Heart right ventricle (tissue), 16 donors: ENCODE results near the gene CDC42. TPM values are rescaled to one million over a fixed set of nuclear protein-coding genes. Genes with fewer than 3 reads are reported as not detected.

Experiments used
- ATAC-seq, 8 donors: fragments of 200-7000 bp; cut with Tn5 transposase; one replicate each; pipeline ENCODE4 v1.9.1; 2020; ENCODE audit warnings: mild to moderate bottlenecking in 8 of 8, moderate library complexity in 8 of 8, moderate number of reproducible peaks in 1 of 8
- DNase-seq, 2 donors: peaks; one replicate each; pipeline ENCODE4 v3.0.0-alpha.2; 2020
- H3K27ac ChIP-seq, 10 donors: fragments of 200-600 bp; sonication (generic) in 2 of 10; one replicate each; pipeline versions ENCODE4 v1.5.0 to v1.8.0; 2020 to 2022; ENCODE audit warnings: mild to moderate bottlenecking in 3 of 10
- H3K27me3 ChIP-seq, 7 donors: fragments of 200-600 bp; one replicate each; pipeline ENCODE4 v1.8.0; 2021 to 2022; ENCODE audit warnings: mild to moderate bottlenecking in 2 of 7
- H3K36me3 ChIP-seq, 9 donors: fragments of 200-600 bp; sonication (generic) in 1 of 9; one replicate each; pipeline versions ENCODE4 v1.5.0 to v1.8.0; 2020 to 2022; ENCODE audit warnings: mild to moderate bottlenecking in 2 of 9
- H3K4me1 ChIP-seq, 9 donors: fragments of 200-600 bp; sonication (generic) in 1 of 9; one replicate each; pipeline versions ENCODE4 v1.5.0 to v1.8.0; 2020 to 2022; ENCODE audit warnings: mild to moderate bottlenecking in 4 of 9
- H3K4me3 ChIP-seq, 10 donors: fragments of 200-600 bp; sonication (generic) in 2 of 10; one replicate each; pipeline versions ENCODE4 v1.5.0 to v1.8.0; 2020 to 2022; ENCODE audit warnings: mild to moderate bottlenecking in 7 of 10, moderate library complexity in 2 of 10
- H3K9me3 ChIP-seq, 11 donors: fragments of 200-600 bp in 10 of 11; sonication (generic) in 2 of 11; one replicate each; pipeline versions ENCODE4 v1.5.0 to v1.8.0; 2013 to 2022; ENCODE audit warnings: mild to moderate bottlenecking in 2 of 11, control low read depth in 1 of 11, moderate library complexity in 1 of 11
- CTCF ChIP-seq, 9 donors: fragments of 200-600 bp; sonication (generic) in 2 of 9; IDR thresholded peaks; one replicate each; pipeline versions ENCODE4 v1.5.0 to v1.8.0; 2021 to 2022; ENCODE audit warnings: antibody characterized with exemption in 9 of 9, mild to moderate bottlenecking in 5 of 9, moderate library complexity in 1 of 9
- WGBS, 2 donors: extraction: QIAGEN DNeasy Blood & Tissue Kit; methylation state at CpG; one replicate each; pipeline ENCODE4 v1.1.7; 2013; ENCODE audit warnings: inconsistent platforms in 1 of 2; 5-methylcytosine and 5-hydroxymethylcytosine counted together
- intact Hi-C, 10 donors: fragments of 100-400 bp; cut with DNase I; formaldehyde crosslinking; loops; one replicate each; pipeline versions ENCODE4 v1.11.1 to v1.14.2; 2022
- polyA plus RNA-seq, 2 donors: library from polyadenylated mRNA; stranded (reverse); fragments of 200-250 nt; gene quantifications; one replicate each; pipeline ENCODE4 v1.2.3, GENCODE V29; 2013
- total RNA-seq, 10 donors: library from RNA; stranded (reverse); fragmentation: NEBNext Ultra II Directional in 3 of 10; extraction: Animal tissue kit (Norgen Biotek cat#: 25700) in 3 of 10; gene quantifications; one replicate each; pipeline versions ENCODE4 v1.2.1 to v1.2.4, GENCODE V29; 2021 to 2023
- donor health status: Arrhythmogenic right ventricular cardiomyopathy.
- donor health status: ischemic (EF 13 %, LVEDD 7.1; RV severe dilation, severe dysfunction).
- donor health status: healthy with polysubstance abuse.
- donor health status: DM: no; HTN: yes; CAD: no.
- donor health status: DM: no; HTN: no; CAD: no.
- donor health status: ischemic (EF 25% LVEDD 6.9; RV normal size, moderate dysfunction).
- donor health status: ischemic (EF 25% LVEDD 5.7; RV mildly dilated, moderate dysfunction).
- donor health status: healthy.
- donor health status: DM: yes; HTN: yes; CAD: no.
- donor health status: Ischemic cardiomyopathy.
- donor health status: ischemic (EF 35%, LVEDD 5.7; RV mildly dilated, moderate dysfunction).
- donor health status: nonischemic (EF 11% LVEDD 7.7; RV severe dilation, severe dysfunction).
- donor health status: DM: yes; HTN: yes; CAD: no.
- donor health status: PGD.
- donor health status: ischemic (EF 29% LVEDD 5.4; RV normal size, mild dysfunction).
- donor health status: nonischemic (EF 23%, LVEDD 6.1; RV moderate dilation, normal function).

CDC42 gene
- total and polyA plus RNA-seq, 12 donors: 68.7 to 259 (median 168) TPM

- H3K36me3 ChIP-seq: no peaks in the 10 kb centered on the region
- no peaks in the 10 kb centered on the region for H3K9me3 ChIP-seq
- H3K4me3 ChIP-seq: no peak overlapping the region
- 71% methylated on average over 15 of the region's 15 CpGs for WGBS, 2 donors
- H3K27ac ChIP-seq: no peak overlapping the region
- intact Hi-C loops: loop anchor here in 5 of 10 donors (10.0 kb wide), 4 partner anchors 142 to 512 kb away; partner anchors contain the start of gene C1QC (in 1 of the 5)
- H3K4me1 ChIP-seq: peaks cover 0 to 8% (median 4%) of the 10 kb centered on the region in 9 donors
- TF ChIP-seq CTCF (IDR thresholded peaks at IDR 0.05): no peak
- H3K27me3 ChIP-seq: peaks cover 0 to 42% (median 11%) of the 10 kb centered on the region in 7 donors
- DNase-seq (no peak), ATAC-seq (peak in 1 of 8 donors; percentile 9)
These were observed 80.2 kb downstream of the CDC42 start for GRCh38 chr1:22132517-22133235.

GRCh38 chr1:22133247-22133930 is 80.9 kb downstream of the CDC42 start:
- Histone ChIP-seq H3K9me3 (no peaks in the 10 kb centered on the region), H3K27me3 (peaks cover 0 to 47% (median 11%) of the 10 kb centered on the region in 7 donors), H3K36me3 (no peaks in the 10 kb centered on the region), H3K27ac (no peak overlapping the region), H3K4me1 (peaks cover 0 to 8% (median 4%) of the 10 kb centered on the region in 9 donors), H3K4me3 (no peak overlapping the region)
- intact Hi-C loops: loop anchor here in 5 of 10 donors (10.0 kb wide), 4 partner anchors 141 to 511 kb away; partner anchors contain the start of gene C1QC (in 1 of the 5)
- WGBS, 2 donors: 62 to 63% methylated on average over 16 of the region's 16 CpGs
- no peak for TF ChIP-seq CTCF (IDR thresholded peaks at IDR 0.05)
- ATAC-seq: no peak
- no peak for DNase-seq

GRCh38 chr1:22133931-22134324 is 81.4 kb downstream of the CDC42 start:
- no peaks in the 10 kb centered on the region for H3K9me3 ChIP-seq
- no peaks in the 10 kb centered on the region for H3K36me3 ChIP-seq
- ATAC-seq (no peak), DNase-seq (no peak)
- peaks cover 0 to 51% (median 11%) of the 10 kb centered on the region in 7 donors for H3K27me3 ChIP-seq
- peaks cover 0 to 8% (median 4%) of the 10 kb centered on the region in 9 donors for H3K4me1 ChIP-seq
- H3K4me3 ChIP-seq: no peak overlapping the region
- H3K27ac ChIP-seq: no peak overlapping the region
- no peak for TF ChIP-seq CTCF (IDR thresholded peaks at IDR 0.05)
- WGBS, 2 donors: 24 to 35% methylated on average over 15 of the region's 15 CpGs
- intact Hi-C loops: loop anchor here in 5 of 10 donors (10.0 kb wide), 4 partner anchors 141 to 511 kb away; partner anchors contain the start of gene C1QC (in 1 of the 5)

- no peak for TF ChIP-seq CTCF (IDR thresholded peaks at IDR 0.05)
- Histone ChIP-seq H3K27me3 (peaks cover 0 to 67% (median 44%) of the 10 kb centered on the region in 7 donors), H3K36me3 (no peaks in the 10 kb centered on the region), H3K4me1 (peaks cover 0 to 12% (median 5%) of the 10 kb centered on the region in 9 donors), H3K9me3 (no peaks in the 10 kb centered on the region), H3K4me3 (no peak overlapping the region), H3K27ac (no peak overlapping the region)
- intact Hi-C loops: loop anchor here in 5 of 10 donors (10.0 kb wide), 4 partner anchors 138 to 508 kb away; partner anchors contain the start of gene C1QC (in 1 of the 5)
- WGBS, 2 donors: 50 to 56% methylated on average over 16 of the region's 16 CpGs
- ATAC-seq: no peak
- DNase-seq: no peak
These were observed 84.7 kb downstream of the CDC42 start for GRCh38 chr1:22137004-22137720.
